NCI-H2196 (cell line): ENCODE measurements around the gene COG8.
"Not testable (repeated sequence)": the region's sequence is repeated elsewhere in the genome, so short reads cannot be mapped to it uniquely, and the experiment has no call there.

Experiments used
- DNase-seq: peaks from one replicate; lab custom pipeline; 2025; ENCODE audit not compliant: unreplicated experiment; lab: John Stamatoyannopoulos, UW

Gene COG8

GRCh38 chr16:69339289-69340094 is at the start of gene COG8, which contains the start of gene NIP7:
TSS of gene COG8 (minus strand) at chr16:69339564. CDS start at chr16:69339552, 12 bp downstream.
TSS of gene NIP7 (plus strand) at chr16:69339772. CDS start at chr16:69339830, 58 bp downstream.
- DNase-seq, result peak; percentile 88

- no peak for DNase-seq
Observed at GRCh38 chr16:69386596-69386995, 47.2 kb upstream of the COG8 start.

DNA sequence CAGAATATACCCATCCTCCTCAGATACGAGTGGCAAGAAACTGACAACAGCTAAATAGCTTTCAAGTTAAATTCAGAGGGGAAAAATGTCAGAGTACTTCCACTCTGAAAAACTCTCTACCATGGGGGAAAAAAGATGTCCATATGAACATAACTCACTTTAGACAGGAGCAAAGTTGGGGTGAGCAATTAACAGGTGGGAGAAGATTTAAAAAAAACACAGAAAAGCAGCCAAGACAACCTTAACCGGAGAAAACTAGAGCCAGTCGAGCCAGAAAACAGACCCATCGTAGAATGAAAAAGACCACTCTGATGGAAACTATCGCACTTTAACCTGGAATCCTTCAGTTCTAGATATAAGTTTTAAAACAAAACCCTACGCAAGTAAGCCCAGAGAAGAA is 45.6 kb upstream of the COG8 start:
- DNase-seq, result no peak

DNA sequence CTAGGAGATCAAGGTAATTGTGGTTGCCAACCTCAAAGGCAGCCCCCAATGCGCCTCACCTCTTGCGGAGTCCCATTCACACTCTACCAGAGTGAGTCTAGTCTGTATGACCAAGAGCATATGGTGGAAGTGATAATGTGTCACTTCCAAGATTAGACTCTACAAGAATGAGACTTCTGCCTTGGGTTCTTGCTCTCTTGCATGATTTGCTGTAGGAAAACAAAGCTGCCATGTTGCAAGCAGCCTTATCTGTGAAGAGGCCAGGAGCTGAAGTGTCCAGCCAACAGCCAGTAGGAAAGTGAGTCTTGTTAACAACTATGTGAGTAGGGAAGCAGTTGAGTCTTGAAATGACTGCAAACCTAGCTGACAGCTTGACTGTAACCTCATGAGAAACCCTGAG is 43.1 kb upstream of the COG8 start:
- DNase-seq, result no peak

DNA sequence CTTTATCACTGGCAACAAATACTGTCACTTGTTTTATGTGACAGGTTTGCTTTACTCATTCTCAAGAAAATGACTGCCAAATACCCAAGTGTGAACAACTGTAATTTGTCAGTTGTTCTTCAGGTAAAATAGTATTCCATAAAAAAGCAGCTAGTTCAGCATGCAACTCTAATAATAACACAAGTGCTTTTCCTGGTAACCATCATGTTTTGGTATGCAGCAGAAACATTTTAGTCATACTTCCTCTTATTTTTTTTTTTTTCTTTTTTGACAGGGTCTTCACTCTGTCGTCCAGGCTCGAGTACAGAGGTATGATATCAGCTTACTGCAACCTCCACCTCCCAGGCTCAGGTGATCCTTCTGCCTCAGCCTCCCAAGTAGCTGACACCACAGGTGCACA is 41.9 kb upstream of the COG8 start:
- DNase-seq, result no peak

DNA sequence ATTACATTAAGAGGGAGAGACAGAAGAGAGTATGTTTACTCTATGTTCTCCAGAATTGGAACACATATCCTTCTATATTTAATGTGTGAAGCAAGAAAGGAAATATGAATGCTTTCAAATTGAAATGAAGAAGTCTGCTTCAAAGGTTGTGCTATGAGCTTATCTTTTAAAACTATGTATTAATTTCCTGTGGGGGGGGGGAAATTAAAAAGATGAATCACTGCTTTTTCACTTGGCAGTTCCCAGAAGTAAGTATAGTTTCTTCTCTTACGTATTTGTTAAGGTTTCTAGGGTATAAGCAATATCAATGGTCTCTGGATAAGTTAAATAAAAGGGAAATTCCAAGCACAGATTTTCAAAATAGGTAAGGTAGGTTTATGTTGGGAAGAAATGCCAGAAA is 39.4 kb upstream of the COG8 start:
- no peak for DNase-seq

GRCh38 chr16:69378036-69378435 is 38.7 kb upstream of the COG8 start:
- DNase-seq, result no peak

DNA sequence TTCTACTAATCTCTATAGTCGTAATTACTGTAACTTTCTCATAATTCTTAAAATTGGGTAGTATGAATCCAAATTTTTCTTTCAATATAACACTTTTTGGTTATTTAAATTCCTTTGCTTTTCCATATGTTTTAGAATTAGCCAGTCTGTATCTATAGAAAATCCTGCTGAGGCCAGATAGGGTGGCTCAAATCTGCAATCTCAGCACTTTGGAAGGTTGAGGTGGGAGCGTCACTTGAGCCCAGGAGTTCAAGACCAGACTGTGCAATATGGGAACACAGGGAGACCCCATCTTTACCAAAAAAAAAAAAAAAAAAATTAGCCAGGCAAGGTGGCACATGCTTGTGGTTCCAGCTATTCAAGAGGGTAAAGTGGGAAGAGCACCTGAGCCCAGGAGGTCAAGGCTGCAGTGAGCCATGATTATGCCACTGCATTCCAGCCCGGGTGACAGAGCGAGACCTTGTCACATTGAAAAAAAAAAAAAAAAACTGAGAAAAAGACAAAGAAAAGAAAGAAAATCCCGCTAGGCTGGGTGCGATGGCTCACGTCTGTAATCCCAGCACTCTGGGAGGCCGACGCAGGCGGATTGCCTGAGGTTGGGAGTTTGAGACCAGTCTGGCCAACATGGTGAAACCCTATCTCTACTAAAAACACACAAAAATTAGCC is 37.2 kb upstream of the COG8 start:
- no peak for DNase-seq

DNA sequence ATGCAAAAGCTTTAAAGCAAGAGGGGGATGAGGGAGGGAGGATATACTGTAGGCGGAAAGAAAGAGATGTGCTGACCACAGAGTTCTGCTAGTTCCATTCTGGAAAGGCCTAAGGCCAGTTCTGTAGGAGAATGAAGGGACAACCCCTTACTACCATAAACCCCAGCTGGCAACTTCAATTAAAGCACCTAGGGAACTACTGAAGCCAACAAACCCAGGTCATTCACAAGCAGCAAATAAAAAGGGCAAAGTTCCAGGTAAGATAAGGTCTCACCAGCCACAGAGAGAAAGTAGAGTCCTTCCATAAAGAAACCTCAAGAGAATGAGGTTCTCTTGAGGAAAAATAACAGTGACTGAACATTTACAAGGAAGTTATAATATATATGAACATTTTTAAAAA is 33.7 kb upstream of the COG8 start:
- no peak for DNase-seq

DNA sequence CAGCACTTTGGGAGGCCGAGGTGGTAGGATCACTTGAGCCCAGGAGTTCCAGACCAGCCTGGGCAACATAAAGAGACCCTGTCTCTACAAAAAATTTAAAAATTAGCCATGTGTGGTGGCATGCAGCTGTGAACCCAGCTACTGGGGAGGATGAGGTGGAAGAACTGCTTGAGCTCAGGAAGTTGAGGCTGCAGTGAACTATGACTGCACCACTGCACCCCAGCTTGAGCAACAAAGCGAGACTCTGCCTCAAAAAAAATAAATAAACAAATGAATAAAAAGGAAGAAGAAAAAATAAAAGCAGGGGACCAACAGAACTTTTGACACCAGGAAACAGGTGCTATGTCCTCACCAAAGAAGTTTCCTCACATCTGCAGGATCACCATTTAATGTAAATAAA is 32.2 kb upstream of the COG8 start:
- no peak for DNase-seq

DNA sequence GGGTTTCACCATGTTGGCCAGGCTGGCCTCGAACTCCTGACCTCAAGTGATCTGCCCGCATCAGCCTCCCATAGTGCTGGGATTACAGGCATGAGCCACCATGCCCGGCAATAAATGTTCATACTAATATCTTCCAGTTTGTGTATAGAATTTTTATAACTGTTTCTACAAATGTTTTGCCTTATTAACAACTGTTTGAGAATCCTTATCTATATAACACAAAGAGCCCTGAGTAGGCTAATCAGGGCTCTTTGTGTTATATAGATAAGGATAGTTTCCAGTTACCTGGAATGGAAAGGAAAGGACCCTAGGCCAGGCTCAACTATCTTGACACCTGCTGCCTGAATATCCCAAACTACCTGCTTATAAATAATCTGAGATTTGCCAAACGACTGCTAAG is 29.5 kb upstream of the COG8 start:
- no peak for DNase-seq

- DNase-seq, result no peak
Observed at GRCh38 chr16:69367980-69368379, 28.6 kb upstream of the COG8 start.

DNA sequence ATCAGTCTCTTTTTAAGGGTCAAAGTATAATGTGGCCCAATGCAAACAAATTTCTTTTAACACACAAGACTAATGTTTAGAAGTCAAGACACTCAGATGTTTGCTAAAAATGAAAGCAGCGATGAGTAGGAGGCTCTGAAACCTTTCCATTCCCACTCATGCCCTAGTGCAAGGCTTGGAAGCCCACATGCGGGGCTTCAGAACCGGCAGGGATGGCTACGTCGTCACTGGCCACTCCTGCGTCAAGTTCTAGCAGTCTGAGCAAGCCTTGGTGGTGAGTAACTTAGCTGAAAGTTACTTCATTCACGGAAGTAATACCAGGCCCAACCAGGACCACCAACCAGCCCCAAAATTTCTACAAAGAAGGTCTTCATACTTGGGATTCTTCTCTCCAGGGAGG is 27.1 kb upstream of the COG8 start:
- no peak for DNase-seq

GRCh38 chr16:69365901-69366300 is 26.5 kb upstream of the COG8 start:
- no peak for DNase-seq

DNA sequence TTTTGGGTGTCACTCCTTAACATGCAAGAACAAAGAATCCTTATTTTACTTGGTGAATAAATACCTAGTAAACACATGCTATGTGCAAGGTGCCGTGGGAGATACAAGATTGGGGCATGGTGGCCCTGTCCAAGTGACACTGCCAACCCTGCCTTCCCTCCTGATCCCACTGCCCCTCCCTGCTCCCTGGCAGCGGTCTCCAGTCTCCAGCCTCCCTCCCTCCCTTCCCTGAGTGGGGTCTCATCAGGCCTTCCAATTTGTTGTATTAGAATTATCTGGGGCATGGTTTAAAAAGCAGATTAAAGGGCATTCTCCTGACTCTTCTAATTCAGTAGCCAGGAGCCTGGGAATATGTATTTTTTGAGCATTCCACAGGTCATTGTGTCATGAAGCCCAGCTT is 24.7 kb upstream of the COG8 start:
- DNase-seq, result no peak

GRCh38 chr16:69363281-69363717 is 23.9 kb upstream of the COG8 start:
- DNase-seq, result no peak

- not testable (repeated sequence) for DNase-seq
Observed at GRCh38 chr16:69360070-69360469, 20.7 kb upstream of the COG8 start.

DNA sequence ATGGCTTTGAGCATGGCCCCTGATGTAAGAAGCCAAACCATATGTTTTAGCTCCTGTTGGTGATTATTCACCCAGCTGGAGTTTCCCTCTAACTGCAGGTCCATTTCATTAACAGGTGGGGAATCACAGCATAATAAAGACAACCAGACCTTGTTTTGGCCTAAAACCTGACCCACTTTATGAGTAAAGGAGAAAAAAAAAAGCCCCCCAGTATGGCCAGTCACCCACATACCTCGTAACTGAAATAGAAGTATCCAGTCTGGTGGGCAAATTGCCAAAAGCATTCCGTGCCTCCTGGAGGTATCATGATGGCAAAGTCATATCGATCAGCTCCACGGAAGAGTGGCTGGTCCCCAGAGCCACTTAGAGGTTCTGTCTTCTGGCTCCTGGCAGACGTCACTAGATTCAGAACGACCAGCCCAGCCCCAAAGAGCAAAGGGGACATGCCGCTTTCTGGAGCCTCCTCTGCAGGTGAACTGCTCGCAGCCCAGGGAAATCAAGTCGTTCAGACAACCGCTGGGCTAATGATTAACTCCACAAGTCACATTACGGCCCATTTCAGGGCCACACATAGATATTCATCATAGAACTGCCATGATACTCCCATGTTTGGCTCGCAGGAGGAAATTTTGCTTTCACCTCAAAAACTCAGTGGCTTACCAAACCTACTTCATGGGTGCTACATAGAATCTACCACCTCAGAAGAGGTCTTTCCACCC is 12.1 kb upstream of the COG8 start, which contains the start of gene TMED6:
TSS of gene TMED6 (minus strand) at position 478 of the 719 bp plus-strand sequence. CDS start at position 445, 33 bp downstream.
- DNase-seq, result no peak

- no peak for DNase-seq
Observed at GRCh38 chr16:69350536-69351133, 11.3 kb upstream of the COG8 start.

- DNase-seq, result no peak
Observed at GRCh38 chr16:69349536-69349935, 10.2 kb upstream of the COG8 start.

- no peak for DNase-seq
Observed at GRCh38 chr16:69348222-69348621, 8.9 kb upstream of the COG8 start.
